ENCODE measurements around the gene TLR10.

- TF ChIP-seq CTCF (IDR thresholded peaks at IDR 0.05) (no peak), EP300 (IDR thresholded peaks at IDR 0.05) (no peak)
Measured at GRCh38 chr4:38781854-38782261, 932 bp downstream of the TLR10 start.

All from tibial nerve (tissue), 4 donors.